ENCODE measurements around the gene SPAG16.

GRCh38 chr2:214389334-214389733 lies 1105.1 kb downstream of the SPAG16 start:
- TF ChIP-seq CTCF (IDR thresholded peaks at IDR 0.05; ENCODE audit: low read length) (no peak), EZH2 (IDR thresholded peaks at IDR 0.05; ENCODE audit: borderline replicate concordance, low read length) (no peak)

All from OCI-LY1 (cell line).